Measurements from ENCODE around the gene DNAJB11.
A peak's percentile ranks its signal among the peaks of the same experiment; 100 is the strongest.

Gene DNAJB11

DNA sequence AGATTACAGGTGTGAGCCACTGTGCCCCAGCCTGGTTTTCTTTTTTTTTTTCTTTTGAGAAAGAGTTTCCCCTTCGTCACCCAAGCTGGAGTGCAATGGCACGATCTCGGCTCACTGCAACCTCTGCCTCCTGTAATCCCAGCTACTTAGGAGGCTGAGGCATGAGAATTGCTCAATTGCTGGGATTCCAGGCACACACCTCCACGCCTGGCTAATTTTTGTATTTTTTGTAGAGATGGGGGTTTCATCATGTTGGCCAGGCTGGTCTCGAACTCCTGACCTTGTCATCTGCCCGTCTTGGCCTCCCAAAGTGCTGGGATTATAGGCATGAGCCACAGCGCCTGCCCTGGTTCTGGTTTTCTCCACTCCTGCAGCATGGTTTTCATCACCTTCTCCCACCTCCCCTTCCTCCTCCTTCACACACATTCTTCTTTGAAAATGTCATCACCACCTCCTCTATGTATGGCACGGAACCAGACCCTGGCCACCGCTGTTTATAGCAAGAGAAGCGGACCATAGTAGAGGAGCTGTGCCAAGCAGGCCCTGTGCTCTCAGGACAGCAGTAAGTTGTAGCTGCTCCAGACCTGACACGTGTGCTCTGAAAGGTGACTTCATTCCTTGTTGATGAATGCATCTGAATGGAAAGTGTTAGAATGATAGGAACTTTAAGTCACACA lies 27.7 kb downstream of the DNAJB11 start:
- DNase-seq: no peak

DNA sequence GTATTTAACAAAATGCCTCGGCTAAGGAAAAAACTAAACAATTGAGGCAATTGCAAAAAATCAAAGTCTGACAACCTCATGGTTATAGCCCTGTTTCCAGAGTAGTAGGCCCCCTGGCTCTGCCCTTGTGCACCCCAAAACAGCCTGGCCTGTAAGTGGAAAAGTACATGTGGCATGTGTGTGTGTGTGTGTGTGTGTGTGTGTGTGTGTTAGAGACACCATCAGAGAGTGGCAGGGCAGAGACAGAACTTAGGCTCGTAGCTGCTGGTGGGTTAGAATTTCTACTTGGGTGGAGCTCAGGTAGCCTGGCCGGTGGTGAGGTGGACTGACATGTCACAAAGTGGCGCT lies 28.2 kb downstream of the DNAJB11 start:
- DNase-seq: no peak

- DNase-seq: no peak
These were observed 28.7 kb downstream of the DNAJB11 start for GRCh38 chr3:186599142-186599784.

DNA sequence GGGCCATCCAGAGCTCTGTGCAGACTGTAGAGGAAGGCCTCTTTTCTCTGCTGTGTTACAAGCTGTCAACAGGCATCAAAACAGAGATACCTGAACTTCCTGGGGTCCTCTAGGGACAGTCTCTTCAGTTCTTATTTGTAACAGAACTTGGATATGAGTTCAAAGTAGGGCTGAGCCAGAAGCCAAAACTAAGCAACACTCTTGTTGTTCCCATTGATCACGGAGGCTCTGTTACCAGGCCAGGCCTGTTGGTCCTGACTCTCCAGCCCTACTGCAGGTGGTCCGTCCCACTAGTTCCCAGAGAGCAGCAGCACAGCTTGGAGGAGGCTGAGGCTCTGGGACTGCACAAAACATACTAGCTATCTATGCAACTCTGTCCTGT lies 29.3 kb downstream of the DNAJB11 start:
- no peak for DNase-seq

DNA sequence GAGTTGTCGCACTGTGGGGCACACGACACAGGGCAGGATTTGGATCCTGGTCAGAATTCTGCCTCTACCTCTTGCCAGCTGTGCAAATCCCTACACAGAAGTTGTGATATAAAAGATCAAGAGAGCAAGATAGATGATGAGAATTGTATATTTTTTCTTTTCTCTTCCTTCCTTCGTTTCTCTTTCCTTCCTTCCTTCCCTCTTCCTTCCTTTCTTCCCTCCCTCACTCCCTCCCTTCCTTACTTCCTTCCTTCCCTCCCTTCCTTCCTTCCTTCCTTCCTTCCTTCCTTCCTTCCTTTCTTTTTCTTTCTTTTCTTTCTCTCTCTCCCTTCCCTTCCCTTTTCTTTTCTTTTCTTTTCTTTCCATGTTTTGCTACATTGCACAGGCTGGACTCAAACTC lies 30.4 kb downstream of the DNAJB11 start:
- DNase-seq: no peak

DNA sequence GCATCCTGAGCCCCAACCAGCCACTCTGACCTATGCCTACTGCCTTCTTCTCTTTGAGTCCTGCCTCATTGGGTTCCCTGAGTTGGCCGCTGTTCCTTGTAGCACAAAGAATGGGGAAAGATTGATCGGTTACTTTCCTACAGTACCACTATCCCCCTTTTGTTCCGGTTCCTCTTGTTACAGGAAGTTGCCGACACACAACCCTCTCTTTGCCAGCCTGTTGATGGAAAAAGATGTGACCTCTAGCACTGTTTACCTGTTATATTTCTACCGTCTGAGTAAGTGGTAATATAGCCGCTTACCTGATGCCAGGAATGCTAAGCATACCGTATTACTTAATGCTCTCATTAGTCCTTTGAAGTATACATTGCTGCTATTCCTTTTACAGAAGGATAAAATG lies 32.6 kb downstream of the DNAJB11 start:
- no peak for DNase-seq

DNA sequence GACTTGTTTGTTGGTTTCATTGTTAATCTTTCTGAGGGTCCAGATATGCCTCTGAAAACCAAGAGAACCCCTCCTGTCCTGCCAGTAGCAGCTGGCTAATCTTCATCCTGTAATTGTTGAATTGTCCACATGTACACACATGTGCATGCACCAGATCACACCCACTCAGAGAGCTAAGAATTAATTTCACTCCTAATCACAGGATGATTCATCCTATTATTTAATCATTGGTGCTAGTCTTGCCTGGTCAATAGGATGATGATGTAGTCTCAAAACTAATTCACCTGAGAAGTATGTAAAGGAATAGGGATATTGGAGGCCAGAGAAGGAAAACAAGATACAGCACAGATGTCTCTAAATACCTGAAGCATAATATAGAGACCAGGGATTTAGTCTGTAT lies 34.6 kb downstream of the DNAJB11 start:
- no peak for DNase-seq

DNA sequence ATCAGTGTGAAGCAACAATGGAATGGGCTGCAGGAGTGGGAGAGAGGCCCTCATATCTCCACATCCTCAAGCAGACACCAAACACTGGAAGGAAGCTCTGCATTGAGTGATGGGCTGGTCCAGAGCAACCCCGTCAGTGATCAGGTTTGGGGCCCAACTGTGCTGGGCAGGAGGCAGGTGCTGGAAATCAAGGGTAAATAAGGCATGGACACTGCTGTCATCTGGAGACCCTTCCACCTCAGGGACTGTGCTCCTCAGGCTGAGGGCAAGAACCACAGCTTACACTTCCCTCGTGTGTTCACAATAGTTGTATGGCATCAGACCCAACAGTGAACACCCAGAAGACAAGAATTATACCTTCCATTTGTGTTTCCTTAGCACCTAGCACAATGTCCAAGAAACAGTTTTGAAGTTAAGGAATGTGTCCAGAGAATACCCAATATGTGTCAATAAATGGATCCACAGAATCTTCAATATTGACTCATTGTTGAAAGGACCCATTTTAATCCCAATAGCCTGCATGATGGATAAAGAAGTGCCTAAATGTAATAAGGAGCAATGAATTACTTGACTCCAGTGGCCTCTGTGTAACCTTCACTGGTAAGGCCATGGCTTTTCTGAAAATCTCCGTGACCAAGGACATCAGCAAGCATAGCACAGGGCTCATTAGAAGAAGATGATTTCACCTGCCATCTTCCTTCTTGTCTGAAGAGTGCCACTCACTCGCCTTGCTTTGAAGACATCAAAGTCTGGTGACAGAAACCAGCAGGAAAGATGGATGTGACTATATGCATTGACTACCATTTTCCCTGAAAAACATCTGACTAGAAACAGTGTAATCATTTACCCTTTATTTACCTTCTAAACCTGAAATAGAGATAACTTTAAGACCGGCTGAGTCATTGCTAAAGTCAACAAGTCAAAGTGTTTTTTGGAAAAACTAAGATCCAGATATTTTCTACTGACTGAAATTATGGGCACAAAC lies 35.3 kb downstream of the DNAJB11 start:
- no peak for DNase-seq

GRCh38 chr3:186608624-186609215 lies 38.2 kb downstream of the DNAJB11 start:
- DNase-seq: no peak

- DNase-seq: no peak
These were observed 38.8 kb downstream of the DNAJB11 start for GRCh38 chr3:186609247-186609868.

GRCh38 chr3:186612065-186612464 lies 41.5 kb downstream of the DNAJB11 start:
- no peak for DNase-seq

GRCh38 chr3:186612721-186613636 lies 42.5 kb downstream of the DNAJB11 start, which contains the start of gene AHSG:
Gene AHSG, plus strand, starts transcription at chr3:186613060. Its CDS starts 82 bp downstream, at chr3:186613142.
- DNase-seq: no peak

GRCh38 chr3:186613637-186614265 lies 43.2 kb downstream of the DNAJB11 start:
- DNase-seq: no peak

DNA sequence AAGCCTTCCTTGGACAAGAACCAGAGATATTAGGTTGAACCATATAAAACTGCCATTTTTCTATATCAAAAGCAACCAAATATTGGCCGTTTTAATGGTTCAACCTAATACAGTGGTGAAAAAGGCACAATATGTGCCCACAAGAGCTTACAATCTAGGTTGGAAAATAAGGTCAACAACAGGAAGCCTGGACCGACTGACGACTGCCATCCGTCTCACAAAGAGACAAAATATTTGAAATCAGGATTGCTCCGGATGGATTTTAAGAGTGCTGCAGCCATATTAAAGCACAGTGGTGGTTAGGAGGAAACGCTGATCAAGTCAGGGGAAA lies 43.7 kb downstream of the DNAJB11 start:
- DNase-seq: no peak

DNA sequence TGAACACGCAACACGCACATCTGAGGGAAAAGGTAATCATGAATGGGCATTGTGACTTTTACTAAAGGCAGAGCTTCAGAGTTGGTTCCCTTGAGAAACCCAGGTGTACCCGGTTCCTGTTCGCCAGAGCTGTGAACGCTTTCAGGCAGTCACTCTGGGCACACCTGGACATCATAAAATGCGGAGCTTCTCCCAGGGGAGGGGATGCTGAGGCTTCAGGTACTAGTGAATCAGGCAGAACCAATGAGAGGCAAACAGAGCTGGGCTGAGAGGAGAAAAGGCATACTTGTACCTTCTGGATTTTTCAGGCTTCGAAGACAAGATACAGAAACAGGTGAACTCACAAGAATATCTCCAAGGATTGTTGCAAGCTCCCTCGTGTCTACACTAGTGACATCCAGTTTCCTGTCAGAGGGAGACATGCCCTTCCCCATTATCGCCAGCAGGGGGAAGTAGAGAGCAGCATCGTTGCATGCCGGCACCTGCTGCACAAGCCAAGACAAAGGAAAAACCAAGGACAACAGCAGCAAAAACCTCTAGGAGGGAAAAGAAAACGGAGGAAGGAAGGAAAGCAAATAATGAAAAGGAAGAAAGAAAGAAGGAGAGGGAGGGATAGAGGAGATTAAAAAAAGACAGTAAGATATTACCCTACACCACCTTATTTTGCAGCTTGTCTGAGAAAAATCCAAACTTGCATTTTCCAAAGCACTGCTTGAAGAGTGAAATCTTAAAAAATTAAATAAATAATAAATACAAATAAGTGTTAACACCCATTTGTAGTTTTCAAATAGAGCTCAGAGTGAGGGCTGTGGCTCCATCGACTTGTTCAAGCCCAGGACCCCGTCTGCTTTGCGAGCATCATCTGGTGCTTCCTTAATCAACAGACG lies 44.3 kb downstream of the DNAJB11 start:
- DNase-seq: peak; percentile 73

DNA sequence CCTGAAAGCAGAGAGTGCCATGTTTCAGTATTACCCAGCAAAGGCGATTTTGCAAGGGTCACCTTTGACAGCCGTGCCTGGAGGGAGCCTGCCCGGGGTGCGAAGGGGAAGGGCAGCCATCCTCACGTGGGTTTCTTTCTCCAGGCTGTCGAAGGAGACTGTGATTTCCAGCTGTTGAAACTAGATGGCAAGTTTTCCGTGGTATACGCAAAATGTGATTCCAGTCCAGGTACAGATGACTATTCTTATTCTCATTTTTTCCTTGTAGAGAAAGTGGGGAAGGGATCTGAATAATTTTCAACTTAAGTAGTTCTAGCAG lies 45.7 kb downstream of the DNAJB11 start:
- no peak for DNase-seq

DNA sequence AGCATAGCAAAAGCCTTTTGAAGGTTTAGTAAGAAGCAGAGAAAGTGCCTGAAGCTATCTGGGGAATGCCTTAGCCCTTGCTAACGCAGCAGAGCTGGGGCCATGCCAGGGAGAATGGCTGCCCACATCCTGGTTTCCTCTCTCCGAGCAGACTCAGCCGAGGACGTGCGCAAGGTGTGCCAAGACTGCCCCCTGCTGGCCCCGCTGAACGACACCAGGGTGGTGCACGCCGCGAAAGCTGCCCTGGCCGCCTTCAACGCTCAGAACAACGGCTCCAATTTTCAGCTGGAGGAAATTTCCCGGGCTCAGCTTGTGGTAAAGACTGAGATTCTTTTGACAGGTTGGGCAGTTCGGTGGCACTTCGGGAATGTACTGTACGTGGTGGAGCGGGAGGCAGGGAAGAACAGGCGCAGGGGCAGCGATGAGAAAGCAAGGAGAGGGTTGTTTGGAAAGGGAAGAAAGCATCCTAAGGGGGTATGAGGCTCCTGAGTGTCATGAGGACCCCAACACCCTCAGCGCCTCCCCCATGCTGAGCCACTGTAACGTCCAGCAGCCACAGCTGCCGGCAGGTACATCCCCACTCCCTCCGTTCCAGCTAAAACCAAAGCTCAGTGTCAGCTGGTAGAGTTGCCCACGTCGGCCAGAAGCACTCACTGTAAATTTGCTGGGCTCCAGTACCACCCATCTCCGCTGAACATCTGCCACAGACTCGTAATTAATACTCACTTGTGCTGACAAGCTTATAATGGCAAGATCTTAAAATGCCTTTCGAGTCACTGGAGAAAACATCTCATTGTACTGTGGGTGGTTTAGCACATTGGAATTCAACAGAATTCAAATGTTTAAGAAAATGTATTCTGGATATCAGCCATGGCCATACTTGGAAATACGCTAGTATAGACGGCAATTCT lies 46.8 kb downstream of the DNAJB11 start:
- peak; percentile 85 for DNase-seq

GRCh38 chr3:186618318-186618938 lies 47.9 kb downstream of the DNAJB11 start:
- no peak for DNase-seq

- no peak for DNase-seq
These were observed 49.3 kb downstream of the DNAJB11 start for GRCh38 chr3:186619787-186620212.

Measured in CD4-positive, alpha-beta T cell treated with Interleukin-4 for 4 hours (primary cell).